NCI-H1092 (cell line): Measurements from ENCODE around the gene PRR12.
A peak's percentile ranks its signal among the peaks of the same experiment; 100 is the strongest.

Experiments used
- DNase-seq: peaks from one replicate; lab custom pipeline; 2025; lab: John Stamatoyannopoulos, UW

The PRR12 gene

DNA sequence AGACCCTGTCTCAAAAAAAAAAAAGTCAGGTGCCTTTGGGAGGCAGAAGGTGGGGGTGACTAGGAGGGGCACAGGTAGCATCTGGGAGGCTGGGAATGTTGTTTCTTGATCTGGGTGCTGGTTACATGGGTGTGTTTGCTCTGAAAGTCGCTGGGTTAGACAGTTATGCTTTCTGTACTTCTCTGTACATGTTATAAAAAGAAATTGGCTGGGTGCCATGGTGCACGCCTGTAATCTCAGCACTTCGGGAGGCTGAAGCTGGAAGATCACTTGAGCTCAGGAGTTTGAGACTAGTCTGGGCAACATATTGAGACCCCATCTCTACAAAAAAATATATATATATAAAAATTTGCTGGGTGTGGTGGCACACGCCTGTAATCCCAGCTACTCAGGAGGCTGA lies 25.7 kb upstream of the PRR12 start:
- no peak for DNase-seq

DNA sequence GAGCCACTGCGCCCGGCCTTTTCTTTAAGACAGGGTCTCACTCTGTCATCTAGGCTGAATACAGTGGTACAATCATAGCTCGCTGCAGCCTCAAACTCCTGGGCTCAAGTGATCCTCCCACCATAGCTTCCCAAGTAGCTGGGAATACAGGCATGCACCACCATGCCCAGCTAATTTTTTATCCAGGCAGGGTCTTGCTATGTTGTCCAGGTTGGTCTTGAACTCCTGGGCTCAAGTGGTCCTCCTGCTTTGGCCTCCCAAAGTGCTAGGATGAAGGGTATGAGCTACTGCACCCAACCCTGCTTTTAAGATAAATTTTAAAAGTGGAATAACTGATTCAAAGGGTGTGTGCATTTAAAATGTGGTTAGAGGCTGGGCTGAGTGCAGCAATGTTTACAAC lies 24.7 kb upstream of the PRR12 start:
- DNase-seq: no peak

DNA sequence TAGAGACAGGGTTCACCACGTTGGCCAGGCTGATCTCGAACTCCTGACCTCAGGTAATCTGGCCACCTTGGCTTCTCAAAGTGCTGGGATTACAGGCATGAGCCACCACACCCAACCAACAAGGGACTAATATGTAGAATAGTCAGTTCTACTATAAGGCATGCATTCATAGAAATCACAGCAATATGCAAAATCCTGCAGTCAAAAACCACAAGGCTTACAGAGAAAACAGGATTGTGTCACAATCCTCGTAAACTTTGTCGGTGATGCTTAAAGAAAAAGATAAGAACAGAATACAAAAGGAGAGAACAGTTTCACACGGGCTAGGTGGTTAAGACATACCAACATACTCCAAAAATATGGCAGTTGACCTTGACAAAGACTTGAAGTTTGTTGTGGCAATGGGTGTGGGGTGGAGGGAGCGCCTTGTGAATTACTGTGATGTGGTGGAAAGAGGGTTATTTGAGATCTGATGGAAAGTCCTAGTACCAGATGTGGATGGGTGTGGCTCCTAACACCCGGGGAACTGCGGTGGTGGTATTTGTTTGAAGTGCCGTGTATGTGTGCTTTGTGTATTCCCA lies 23.0 kb upstream of the PRR12 start:
- DNase-seq: no peak

DNA sequence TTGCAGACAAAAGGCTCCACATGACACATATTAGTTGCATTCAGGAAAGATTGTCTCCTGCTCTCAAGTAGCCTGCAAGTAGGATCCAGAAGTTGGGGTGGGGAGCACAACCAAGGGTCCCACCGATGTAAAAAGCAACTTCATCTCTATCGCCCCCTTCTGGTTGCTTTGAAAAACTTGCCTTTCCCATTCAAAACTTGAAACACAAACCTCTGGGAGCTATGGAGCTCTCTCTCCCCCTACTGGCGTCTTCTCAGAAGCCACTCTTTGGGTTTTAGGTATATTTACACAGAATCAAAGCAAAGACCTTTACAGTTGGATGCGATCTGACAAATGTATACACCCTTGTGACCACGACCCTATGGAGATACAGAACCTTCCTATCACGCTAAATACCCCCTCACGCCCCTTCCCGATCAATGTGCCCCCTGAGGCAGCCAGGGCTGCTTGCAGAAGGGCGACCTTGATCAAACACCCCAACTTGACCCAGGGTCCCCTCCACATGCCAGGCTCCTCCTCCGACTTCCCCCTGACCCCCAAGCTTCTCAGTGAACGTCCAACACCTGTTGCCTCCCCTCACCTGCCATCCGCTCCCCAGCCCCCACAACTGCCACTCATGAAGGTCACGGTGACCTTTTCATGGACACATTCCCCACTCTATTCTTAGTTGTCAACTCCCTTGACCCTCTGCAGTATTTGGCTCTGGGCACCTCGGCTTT lies 20.7 kb upstream of the PRR12 start:
- DNase-seq: peak; percentile 45

DNA sequence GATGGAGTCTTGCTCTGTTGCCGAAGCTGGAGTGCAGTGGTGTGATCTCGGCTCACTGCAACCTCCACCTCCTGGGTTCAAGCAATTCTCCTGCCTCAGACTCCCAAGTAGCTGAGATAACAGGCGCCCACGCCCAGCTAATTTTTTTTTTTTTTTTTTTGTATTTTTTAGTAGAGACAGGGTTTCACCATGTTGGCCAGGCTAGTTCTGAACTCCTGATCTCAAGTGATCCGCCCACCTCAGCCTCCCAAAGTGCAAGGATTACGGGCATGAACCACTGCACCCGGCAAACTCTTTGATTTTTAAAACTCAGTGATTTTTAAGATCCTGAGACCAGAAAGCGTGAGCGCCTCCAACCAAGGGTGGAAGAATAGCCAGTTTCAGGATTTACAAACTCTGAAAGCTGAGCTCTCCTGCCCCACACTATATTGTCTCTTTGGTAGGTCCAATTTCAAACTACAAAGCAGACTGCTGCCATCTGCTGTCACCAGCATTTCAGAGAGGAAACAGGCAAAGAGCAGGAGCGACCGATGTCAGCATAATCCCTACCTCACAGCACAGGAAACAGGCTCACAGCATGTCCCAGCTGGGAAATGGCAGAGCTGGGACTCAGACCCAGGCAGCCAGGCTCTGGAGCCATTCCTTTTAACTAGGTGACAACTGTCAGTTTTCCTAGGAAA lies 19.8 kb upstream of the PRR12 start:
- no peak for DNase-seq

DNA sequence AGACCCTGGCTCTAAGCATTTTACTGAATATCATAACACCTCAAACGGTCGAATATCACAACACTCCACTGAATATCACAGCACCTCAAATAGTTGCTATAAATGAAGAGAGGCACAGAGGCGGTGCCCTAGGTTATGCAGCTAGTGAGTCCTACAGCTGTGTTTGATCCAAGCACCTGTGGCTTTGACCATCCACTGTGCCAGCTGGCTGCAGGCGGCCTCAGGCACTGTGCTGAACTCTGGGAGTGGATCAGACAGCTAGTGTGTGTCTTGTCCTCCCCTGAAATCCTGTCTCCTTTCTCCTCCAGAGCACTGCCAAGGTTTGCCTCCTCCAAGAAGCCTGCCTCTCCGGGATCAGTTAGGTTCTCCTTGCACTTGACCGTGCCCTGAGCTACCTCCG lies 18.0 kb upstream of the PRR12 start:
- no peak for DNase-seq

DNA sequence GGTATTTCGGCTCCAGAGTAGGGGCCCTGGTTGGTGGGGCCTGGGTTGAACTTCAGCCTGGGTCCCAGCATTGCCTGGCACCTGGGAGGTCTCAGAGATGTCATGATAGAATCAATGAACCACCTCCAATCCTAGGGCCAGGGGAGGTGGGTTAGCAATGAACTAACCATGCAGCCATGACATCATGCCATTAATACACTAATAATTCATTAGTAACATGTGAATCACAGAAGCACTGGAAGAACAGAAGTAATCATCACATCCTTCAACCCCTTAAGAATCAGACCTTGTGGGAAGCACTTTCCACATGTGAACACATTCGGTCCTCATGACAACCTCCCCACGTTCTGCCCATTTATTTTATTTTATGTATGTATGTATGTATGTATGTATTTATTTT lies 17.6 kb upstream of the PRR12 start:
- no peak for DNase-seq

DNA sequence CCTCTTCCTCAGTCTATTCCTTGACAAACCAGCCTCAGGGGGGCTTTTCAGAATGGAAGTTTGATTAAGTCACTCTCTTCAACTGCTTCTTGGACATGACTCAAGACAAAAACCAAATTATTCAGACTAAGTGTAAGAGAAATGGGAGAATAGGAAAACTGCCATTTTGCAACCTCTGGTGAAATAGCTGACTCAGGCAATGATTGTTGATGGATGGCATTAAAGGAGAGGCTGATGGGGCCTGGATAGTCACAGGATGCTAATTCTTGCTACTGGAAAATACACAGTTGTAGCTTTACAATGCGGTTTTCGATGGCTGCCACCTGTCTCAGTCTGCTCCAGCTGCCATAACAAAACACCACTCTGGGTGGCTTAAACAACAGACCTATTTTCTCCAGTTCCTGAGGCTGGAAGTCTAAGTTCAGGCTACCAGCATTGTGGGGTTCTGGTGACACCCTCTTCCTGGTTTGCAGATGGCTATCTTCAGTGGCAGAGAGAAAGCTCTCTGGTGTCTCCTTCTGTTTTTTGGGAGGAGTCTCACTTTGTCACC lies 16.7 kb upstream of the PRR12 start:
- DNase-seq: no peak

DNA sequence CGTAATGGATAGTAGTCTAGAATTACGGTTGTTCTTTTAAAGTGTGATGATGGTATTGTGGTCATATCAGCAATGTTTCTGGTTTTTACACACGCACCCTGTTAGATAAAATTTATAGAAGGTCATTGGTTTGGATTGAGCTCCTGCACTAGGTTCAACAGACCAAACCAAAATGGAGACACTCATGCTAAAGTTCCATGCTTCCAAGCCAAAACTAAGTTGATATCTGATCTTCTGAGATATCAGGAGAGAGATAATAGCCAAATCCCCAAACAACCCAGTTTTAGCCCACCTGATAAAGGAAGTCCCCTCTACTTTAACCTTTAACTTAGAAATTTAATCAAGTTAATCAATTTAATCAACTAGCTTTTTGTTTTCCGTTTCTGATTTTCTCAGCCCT lies 11.8 kb upstream of the PRR12 start:
- DNase-seq: no peak

DNA sequence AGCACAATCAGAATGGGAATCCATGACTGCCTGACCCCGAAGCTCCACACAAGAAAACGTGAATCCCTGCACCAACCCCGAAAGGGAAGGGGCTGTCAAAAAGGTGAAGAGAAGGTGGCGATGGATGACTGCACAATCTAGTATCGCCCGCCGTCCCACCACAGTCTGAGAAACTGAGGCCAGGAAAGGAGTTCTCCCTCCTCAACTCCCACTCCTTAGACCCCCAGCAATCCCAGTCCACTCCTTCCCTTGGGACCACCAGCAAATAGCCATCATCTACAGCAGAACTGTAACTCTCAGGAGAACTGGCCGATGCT lies 11.1 kb upstream of the PRR12 start:
- DNase-seq: no peak

DNA sequence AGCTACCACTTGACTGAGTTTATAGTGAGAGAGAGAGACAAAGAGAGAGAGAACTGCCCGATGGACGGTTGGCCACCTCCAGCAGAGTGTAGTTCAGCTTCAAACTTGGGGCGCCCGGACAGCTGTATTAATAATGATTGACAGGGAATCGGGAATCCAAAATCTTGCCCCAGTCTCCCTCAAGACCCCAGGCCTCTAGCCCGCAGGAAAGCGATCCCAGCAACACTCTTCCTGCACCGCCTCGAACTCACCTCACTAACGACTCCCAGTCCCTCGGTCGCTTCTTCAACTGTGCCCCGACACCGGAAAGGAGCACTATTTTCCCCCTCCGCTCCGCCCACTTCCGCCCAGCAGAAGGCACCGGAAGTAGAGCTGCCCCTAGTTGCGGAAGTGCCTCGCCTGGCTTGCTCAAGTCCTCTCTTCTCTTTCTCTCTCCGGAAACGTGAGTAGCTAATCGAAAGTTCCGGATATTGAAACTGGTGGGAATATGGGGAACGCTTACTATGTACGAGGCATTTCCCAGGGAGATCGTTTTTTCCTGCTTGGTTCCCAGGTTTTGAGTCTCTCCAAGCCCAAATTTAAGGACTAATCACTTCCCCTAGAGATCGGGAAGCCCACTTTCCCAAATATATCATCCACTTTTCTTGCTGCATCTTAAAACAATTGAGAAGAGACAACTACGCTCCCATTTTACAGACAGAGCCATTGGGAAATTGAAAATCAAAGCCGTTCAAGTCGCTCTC lies 10.5 kb upstream of the PRR12 start, which contains the start of gene NOSIP:
Gene NOSIP (minus strand): TSS at position 293 of the 743 bp plus-strand sequence. CDS start 19,865 bp downstream, outside the sequence.
- peak; percentile 88 for DNase-seq

DNA sequence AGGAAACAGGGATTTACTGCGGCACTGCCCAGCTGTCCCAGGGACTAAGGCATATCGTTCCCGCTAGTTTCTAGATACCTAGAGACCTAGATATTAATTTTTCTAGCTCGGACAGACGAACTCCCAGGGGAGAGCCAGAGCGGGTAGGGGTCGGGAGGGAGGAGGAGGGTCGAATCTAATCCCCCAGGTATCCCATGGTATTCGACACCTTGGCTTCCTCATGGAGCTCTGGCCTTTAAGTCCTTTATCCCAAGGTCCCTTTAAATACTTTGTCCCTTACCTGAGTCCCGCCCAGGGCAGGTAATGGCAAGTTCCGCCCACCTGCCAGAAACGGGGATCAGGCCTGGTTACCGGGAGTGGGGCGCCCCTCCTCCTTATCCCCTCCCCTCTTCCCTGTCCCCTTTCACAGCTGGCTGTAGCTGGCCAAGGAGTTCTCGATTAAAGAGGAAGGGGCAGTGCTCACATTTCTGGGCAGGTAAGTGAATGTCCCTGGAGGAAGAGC lies 9.9 kb upstream of the PRR12 start, which contains the start of gene PRRG2:
Gene PRRG2 (plus strand): TSS at position 310 of the 502 bp plus-strand sequence. CDS start 1,904 bp downstream, outside the sequence.
- DNase-seq: no peak

DNA sequence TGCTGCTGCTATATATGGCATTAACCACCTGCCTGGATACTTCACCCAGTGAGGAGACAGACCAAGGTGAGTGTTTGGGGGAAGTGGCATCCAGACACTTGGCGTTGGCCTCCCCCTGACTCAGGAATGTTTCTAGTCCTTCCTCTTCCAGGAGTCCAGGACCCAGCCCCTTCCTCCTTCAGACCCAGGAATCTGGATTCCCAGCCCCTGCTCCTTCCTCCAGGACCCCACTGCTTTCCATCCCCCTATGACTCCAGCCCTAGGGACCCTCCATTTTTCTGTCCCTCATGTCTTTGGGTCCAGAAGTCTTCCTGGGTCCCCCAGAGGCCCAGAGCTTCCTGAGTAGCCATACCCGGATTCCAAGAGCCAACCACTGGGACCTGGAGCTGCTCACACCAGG lies 7.7 kb upstream of the PRR12 start:
- no peak for DNase-seq

DNA sequence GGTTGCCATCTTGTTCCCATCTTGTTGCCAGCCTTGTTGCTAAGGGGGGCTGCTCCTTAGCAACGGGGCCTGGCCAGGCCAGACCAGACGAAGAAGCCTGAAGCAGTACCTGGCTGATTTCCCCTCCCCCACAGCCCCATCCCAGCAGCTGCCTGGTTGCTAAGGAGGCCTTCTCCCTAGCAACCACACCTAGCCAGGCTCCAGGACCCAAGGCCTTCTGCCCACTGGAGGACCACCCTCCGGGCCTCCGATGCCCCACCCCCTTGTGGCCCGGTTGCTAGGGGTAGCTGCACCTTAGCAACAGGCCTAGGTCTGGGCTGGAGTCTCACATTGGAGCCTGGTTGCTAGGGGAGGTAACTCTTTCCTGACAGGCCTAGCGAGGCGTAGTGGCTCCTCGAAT lies 6.0 kb upstream of the PRR12 start:
- DNase-seq: peak; percentile 5

DNA sequence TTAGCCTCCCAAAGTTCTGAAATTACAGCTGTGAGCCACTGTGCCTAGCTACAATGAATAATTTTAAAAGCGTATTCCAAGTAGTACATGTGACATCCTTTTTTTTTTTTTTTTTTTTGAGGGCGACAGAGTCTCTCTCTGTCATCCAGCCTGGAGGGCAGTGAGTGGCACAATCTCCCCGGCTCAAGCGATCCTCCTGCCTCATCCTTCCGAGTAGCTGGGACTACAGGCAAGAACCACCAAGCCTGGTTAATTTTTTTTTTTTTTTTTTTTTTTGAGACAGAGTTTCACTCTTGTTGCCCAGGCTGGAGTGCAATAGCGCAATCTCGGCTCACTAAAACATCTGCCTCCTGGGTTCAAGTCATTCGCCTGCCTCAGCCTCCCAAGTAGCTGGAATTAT lies 3.8 kb upstream of the PRR12 start:
- DNase-seq: no peak

DNA sequence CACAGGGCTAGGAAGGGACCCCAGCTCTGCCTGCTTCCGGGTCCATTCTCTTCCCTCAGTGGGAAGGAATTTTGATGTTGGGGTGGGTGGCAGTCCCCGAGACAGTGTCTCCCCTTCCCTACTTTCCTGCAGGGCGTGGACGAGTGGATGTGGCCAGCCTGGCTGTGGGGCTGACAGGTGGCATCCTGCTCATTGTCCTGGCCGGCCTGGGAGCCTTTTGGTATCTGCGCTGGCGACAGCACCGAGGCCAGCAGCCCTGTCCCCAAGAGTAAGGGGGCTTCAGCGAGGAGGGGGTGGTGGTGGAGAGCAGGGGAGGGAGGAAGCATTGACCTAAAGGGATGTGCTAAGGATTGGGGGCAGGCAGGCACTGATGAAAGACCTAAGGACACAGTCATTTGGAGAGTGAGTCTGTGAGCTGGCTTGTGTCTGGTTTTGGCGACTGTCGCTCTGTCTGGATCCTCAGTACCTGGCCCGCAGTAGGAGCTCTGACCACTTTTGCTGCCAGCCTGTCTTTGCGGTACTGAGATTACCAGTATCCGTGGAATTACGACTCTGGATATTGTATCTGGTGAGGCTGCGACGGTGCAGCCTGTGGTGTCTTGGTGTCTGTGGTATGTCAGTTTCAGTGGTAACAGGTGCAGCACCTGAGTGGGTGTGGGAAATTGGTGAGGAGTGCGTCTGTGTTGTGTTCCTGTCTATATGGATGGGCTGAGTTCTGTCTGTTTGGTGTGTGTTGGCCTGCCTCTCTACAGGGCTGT lies 2.4 kb upstream of the PRR12 start:
- DNase-seq: no peak

DNA sequence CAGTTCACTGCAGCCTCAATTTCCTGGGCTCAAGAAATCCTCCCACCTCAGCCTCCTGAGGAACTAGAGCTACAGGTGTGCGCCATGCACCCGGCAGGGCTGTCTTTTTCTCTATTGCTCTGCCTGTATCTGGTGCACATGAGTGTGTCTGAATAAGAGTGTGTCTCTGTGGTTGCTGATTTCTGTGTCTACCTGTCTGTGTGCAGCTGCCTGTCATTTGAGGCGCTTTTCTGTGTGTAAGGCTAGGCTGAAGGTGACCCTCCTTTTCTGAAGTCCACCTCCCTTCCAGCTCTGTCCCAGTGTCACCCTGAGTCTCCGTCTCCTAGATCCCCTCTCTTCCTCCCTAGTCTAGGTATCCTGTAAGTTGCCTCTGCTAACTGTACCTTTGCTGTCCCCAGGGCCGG lies 1.5 kb upstream of the PRR12 start:
- DNase-seq: no peak

DNA sequence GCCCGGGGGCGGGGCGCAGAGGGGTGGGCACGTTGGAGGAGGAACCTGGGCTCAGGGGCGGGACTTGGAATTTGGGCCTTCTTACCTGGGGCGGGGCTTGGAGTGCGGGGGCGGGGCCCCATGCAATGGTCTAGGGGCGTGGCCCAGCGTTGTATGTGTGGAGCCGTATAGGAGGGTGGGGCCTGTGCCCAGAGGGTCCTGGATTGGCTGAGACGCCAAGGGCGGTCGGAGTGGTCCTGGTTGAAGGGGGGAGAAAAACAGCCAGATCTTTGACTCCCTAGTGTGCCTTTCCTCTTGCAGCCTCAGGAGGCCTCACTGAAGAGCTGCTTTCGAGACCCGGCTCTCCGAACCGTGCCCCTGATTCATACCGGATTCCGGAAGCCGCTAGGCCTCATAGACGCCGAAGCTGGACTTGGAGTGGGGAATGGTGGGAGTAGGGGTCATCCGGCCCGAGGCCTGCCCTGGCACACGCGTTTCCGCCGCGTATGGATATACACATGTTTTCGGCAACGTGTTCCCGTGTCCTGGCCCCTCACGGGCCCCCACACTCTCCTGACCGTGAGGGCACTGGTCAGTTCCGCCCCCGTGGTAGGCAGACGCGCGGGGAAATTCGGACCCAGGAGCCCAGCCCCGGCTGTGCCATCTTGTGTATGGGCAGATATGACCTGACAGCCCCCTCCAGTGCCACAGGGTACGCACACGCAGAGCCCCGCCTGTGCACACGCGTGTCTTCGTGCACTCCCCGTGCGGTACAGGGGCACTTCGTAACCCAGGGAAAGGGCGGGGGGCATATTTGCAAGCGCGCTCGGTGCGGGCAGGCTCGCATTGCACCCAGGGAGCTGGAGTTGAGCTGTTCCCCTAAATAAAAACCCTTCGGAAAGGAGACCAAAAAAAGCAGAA lies 661 bp upstream of the PRR12 start:
- peak; percentile 85 for DNase-seq

DNA sequence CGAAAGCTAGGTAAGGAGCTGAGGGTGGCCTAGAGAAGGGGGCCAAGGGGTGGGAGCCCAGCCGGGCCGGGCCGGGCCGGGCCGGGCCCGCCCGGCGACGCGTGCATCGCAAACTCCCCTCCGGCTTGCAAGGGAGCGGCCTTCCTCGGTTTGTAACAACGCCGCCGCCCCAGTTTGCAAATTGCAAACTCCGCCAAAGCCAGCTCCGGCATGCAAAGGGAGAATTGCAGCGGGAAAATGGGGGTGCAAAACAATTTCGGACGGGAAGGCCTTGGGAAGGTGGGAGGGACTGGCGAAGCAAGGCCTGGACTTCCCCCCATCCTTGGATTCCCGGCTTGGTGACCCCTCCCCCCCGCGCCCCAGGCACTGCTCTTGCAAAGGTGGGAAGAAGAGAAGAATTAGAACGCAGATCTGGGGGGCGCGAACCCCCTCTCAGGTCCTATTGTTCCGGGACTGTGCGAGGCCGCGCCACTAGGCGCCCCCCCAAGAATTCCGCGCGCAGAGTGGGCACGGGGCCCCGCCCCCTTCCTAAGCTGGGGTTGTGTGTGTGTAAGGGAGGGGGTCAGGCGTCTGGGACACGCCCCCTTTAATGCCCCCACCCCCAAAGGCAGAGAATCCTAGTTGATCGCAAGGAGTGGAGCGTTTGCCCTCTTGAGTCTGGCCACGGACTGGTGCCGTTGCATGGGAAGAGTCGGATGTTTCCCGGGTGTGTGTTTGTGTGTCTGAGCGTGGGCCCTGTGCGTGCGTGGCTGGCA lies 926 bp downstream of the PRR12 start:
- peak; percentile 1 for DNase-seq
